GM21717 (cell line): ENCODE results near the gene PERP.
"Not testable (repeated sequence)": the region's sequence is repeated elsewhere in the genome, so short reads cannot be mapped to it uniquely, and the experiment has no call there.

Experiments
- ATAC-seq: cut with Tn5 transposase; IDR thresholded peaks from one replicate; pipeline ENCODE4 v1.9.1; 2021; ENCODE audit warnings: mild to moderate bottlenecking, moderate library complexity; ENCODE audit not compliant: unreplicated experiment

Gene PERP

GRCh38 chr6:138105880-138106664 is 1.1 kb downstream of the PERP start:
- no peak for ATAC-seq

- no peak for ATAC-seq
These were observed 1.8 kb downstream of the PERP start for GRCh38 chr6:138105446-138105845.

GRCh38 chr6:138104618-138105213 is 2.5 kb downstream of the PERP start:
- ATAC-seq = no peak

GRCh38 chr6:138103871-138104270 is 3.3 kb downstream of the PERP start:
- ATAC-seq = no peak

- ATAC-seq = no peak
These were observed 5.1 kb downstream of the PERP start for GRCh38 chr6:138101946-138102731.

GRCh38 chr6:138099832-138100231 is 7.4 kb downstream of the PERP start:
- ATAC-seq = no peak

- ATAC-seq = no peak
These were observed 8.9 kb downstream of the PERP start for GRCh38 chr6:138098306-138098705.

GRCh38 chr6:138094260-138094659 is 13.0 kb downstream of the PERP start:
- no peak for ATAC-seq

GRCh38 chr6:138093632-138094031 is 13.6 kb downstream of the PERP start:
- ATAC-seq = no peak

GRCh38 chr6:138092686-138093085 is 14.5 kb downstream of the PERP start:
- ATAC-seq = no peak

GRCh38 chr6:138089325-138089724 is 17.9 kb downstream of the PERP start:
- no peak for ATAC-seq

- no peak for ATAC-seq
These were observed 18.9 kb downstream of the PERP start for GRCh38 chr6:138088326-138088762.

- ATAC-seq = no peak
These were observed 19.5 kb downstream of the PERP start for GRCh38 chr6:138087593-138088325.

- ATAC-seq = no peak
These were observed 20.5 kb downstream of the PERP start for GRCh38 chr6:138086573-138087196.

- no peak for ATAC-seq
These were observed 21.4 kb downstream of the PERP start for GRCh38 chr6:138085839-138086222.

GRCh38 chr6:138084904-138085838 is 22.0 kb downstream of the PERP start:
- ATAC-seq = no peak

- ATAC-seq = no peak
These were observed 25.0 kb downstream of the PERP start for GRCh38 chr6:138082232-138082631.

- not testable (repeated sequence) for ATAC-seq
These were observed 27.7 kb downstream of the PERP start for GRCh38 chr6:138079556-138079955.

GRCh38 chr6:138078491-138078890 is 28.7 kb downstream of the PERP start:
- ATAC-seq = no peak

- no peak for ATAC-seq
These were observed 34.0 kb downstream of the PERP start for GRCh38 chr6:138073264-138073663.
